OCI-LY7 (cell line): ENCODE data around the gene AOAH. TPM values are rescaled to one million over a fixed set of nuclear protein-coding genes. Genes with fewer than 3 reads are reported as not detected.
"Not testable (repeated sequence)": the region's sequence is repeated elsewhere in the genome, so short reads cannot be mapped to it uniquely, and the experiment has no call there.

Experiments used
- BruUV-seq: library from RNA; stranded (reverse); fragments of 400-500 nt; replicated peaks from 2 replicates; lab custom pipeline; 2021; lab: Mats Ljungman, UMichigan
- CTCF ChIA-PET: fragments of 300-600 bp; sonication (Branson Sonifier 250); formaldehyde crosslinking; loops from one replicate; lab custom pipeline; 2022; ENCODE audit warnings: antibody characterized with exemption; ENCODE audit not compliant: unreplicated experiment; lab: Charles Lee
- POLR2A ChIA-PET: fragments of 300-600 bp; sonication (Branson Sonifier 250); formaldehyde crosslinking; loops from one replicate; lab custom pipeline; 2022; ENCODE audit warnings: antibody characterized with exemption; lab: Charles Lee
- DNase-seq: peaks from one replicate; pipeline ENCODE4 v3.0.0-alpha.2; 2015; ENCODE audit warnings: low spot score
- H2AFZ ChIP-seq: fragments of 200-600 bp; sonication (generic), shearing (Covaris generic); 2 replicates; pipeline ENCODE4 v1.6.1; 2014; ENCODE audit warnings: mild to moderate bottlenecking, antibody characterized with exemption, low read length, moderate library complexity
- H3K27ac ChIP-seq: fragments of 200-600 bp; sonication (generic); 2 replicates; pipeline ENCODE4 v1.5.1; 2014; ENCODE audit warnings: mixed run types, low read depth, mild to moderate bottlenecking, moderate library complexity, low read length, inconsistent platforms; ENCODE audit not compliant: poor library complexity, severe bottlenecking
- H3K36me3 ChIP-seq: fragments of 200-600 bp; sonication (generic); 2 replicates; pipeline ENCODE4 v1.6.1; 2014; ENCODE audit warnings: mild to moderate bottlenecking, antibody characterized with exemption, low read length, moderate library complexity, mixed read lengths; ENCODE audit not compliant: insufficient read depth
- H3K4me1 ChIP-seq: fragments of 200-600 bp; sonication (generic); 2 replicates; pipeline ENCODE4 v1.5.1; 2014; ENCODE audit warnings: mild to moderate bottlenecking, low read length; ENCODE audit not compliant: insufficient read depth, poor library complexity, severe bottlenecking
- H3K4me2 ChIP-seq: fragments of 200-600 bp; sonication (generic); 2 replicates; pipeline ENCODE4 v1.6.1; 2014; ENCODE audit warnings: mild to moderate bottlenecking, low read length
- H3K4me3 ChIP-seq: fragments of 200-600 bp; sonication (generic); 2 replicates; pipeline ENCODE4 v1.5.1; 2014; ENCODE audit warnings: mild to moderate bottlenecking, low read depth, low read length; ENCODE audit not compliant: poor library complexity, severe bottlenecking
- H3K79me2 ChIP-seq: fragments of 200-600 bp; sonication (generic); 2 replicates; pipeline ENCODE4 v1.6.1; 2016; ENCODE audit warnings: low read depth, mild to moderate bottlenecking, low read length, moderate library complexity, mixed read lengths; ENCODE audit not compliant: insufficient read depth
- H3K9me2 ChIP-seq: fragments of 200-600 bp; sonication (generic); 2 replicates; pipeline ENCODE4 v1.6.1; 2016; ENCODE audit warnings: mild to moderate bottlenecking, low read length, mixed read lengths; ENCODE audit not compliant: insufficient read depth
- H3K9me3 ChIP-seq: fragments of 200-600 bp; sonication (generic); 2 replicates; pipeline ENCODE4 v1.6.1; 2014; ENCODE audit warnings: mild to moderate bottlenecking, mixed run types, low read length, mixed read lengths
- H4K20me1 ChIP-seq: fragments of 200-600 bp; sonication (generic); 2 replicates; pipeline ENCODE4 v1.6.1; 2014; ENCODE audit warnings: mild to moderate bottlenecking, antibody characterized with exemption, low read length, moderate library complexity, mixed read lengths; ENCODE audit not compliant: insufficient read depth
- CTCF ChIP-seq: fragments of 200-600 bp; sonication (generic); conservative IDR thresholded peaks from 2 replicates; pipeline ENCODE4 v1.5.1; 2014; ENCODE audit warnings: mild to moderate bottlenecking, antibody characterized with exemption, low read length, moderate library complexity, mixed read lengths
- EZH2phosphoT487 ChIP-seq: fragments of 200-600 bp; sonication (generic); IDR thresholded peaks from 2 replicates; pipeline ENCODE4 v1.6.1; 2018; ENCODE audit warnings: low read depth, borderline replicate concordance, mild to moderate bottlenecking, mixed run types, antibody characterized with exemption, low read length, moderate library complexity, mixed read lengths
- intact Hi-C: fragments of 100-400 bp; cut with micrococcal nuclease; formaldehyde crosslinking; loops from one replicate; pipeline ENCODE4 v1.10.0; 2022; ENCODE audit not compliant: unreplicated experiment
- total RNA-seq, 2 experiments: library from RNA; depleted of rRNA in 1 of 2; stranded (reverse); fragments of >200 nt in 1 of 2; shearing (Covaris generic) in 1 of 2; gene quantifications; 2 replicates each; pipeline ENCODE4 v1.2.3, GENCODE V29; 2014 to 2022

The AOAH gene
- total RNA-seq, 2 experiments from 2014 or later, result 0.13 to 0.61 TPM

GRCh38 chr7:36708767-36709166 lies 15.5 kb downstream of the AOAH start:
- no peaks in the 10 kb centered on the region for H3K9me3 ChIP-seq
- H2AFZ ChIP-seq, result no peak overlapping the region
- no TSS peak for BruUV-seq
- intact Hi-C loops, result no loop called here
- no peak overlapping the region for H3K27ac ChIP-seq
- no peaks in the 10 kb centered on the region for H3K9me2 ChIP-seq
- TF ChIP-seq CTCF, result no peak
- no peak for TF ChIP-seq EZH2phosphoT487
- POLR2A ChIA-PET, result interaction anchor here (0.5 kb wide), 1 partner anchor 9 kb away, joined by 5 read pairs; no protein-coding TSS in a partner anchor
- H4K20me1 ChIP-seq, result no peaks in the 10 kb centered on the region
- CTCF ChIA-PET, result no interaction called here
- H3K4me1 ChIP-seq, result no peaks in the 10 kb centered on the region
- H3K36me3 ChIP-seq, result no peaks in the 10 kb centered on the region
- DNase-seq, result no peak
- no peak overlapping the region for H3K4me2 ChIP-seq
- no peaks in the 10 kb centered on the region for H3K79me2 ChIP-seq
- H3K4me3 ChIP-seq, result no peak overlapping the region

DNA sequence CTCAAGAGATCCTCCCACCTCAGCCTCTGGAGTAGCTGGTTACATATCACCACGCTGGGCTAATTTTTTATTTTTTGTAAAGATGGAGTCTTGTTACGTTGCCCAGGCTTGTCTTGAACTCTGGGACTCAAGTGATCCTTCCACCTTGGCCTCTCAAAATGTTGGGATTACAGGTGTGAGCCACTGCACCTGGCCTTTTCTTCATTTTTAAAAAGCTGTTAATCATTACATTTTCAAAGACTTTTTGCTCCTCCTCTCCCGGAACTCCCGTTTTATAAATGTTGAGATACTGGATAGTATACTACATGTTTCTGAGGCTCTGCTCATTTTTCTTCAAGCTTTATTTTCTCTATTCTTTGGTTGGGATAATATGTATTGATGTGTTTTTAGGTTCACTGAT lies 16.4 kb downstream of the AOAH start:
- H3K36me3 ChIP-seq, result no peaks in the 10 kb centered on the region
- no peaks in the 10 kb centered on the region for H3K9me2 ChIP-seq
- no peak for TF ChIP-seq EZH2phosphoT487
- H3K79me2 ChIP-seq, result no peaks in the 10 kb centered on the region
- H4K20me1 ChIP-seq, result no peaks in the 10 kb centered on the region
- no peak overlapping the region for H3K4me2 ChIP-seq
- no TSS peak for BruUV-seq
- ChIA-PET POLR2A (interaction anchor here (0.5 kb wide), 1 partner anchor 101 kb away, joined by 3 read pairs; no protein-coding TSS in a partner anchor), CTCF (no interaction called here)
- intact Hi-C loops, result no loop called here
- no peak overlapping the region for H2AFZ ChIP-seq
- no peak overlapping the region for H3K4me3 ChIP-seq
- no peaks in the 10 kb centered on the region for H3K9me3 ChIP-seq
- no peak for DNase-seq
- H3K27ac ChIP-seq, result no peak overlapping the region
- H3K4me1 ChIP-seq, result no peaks in the 10 kb centered on the region

DNA sequence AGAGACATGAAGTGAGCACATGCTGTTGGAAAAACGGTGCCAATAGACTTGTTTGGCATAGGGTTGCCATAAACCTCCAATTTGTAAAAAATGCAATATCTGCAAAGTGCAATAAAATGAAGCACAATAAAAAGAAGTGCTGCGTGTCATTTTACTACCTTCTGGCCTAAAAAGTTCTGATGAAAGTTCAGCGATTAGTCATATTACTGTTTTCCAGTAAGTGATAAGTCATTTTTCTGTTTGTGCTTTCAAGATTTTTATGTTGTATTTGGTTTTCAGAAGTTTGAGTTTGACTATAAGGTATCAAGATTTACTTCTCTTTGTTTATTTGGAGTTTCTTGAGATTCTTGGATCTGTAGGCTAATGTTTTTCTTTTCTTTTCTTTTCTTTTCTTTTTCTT lies 16.8 kb downstream of the AOAH start:
- no peak for DNase-seq

DNA sequence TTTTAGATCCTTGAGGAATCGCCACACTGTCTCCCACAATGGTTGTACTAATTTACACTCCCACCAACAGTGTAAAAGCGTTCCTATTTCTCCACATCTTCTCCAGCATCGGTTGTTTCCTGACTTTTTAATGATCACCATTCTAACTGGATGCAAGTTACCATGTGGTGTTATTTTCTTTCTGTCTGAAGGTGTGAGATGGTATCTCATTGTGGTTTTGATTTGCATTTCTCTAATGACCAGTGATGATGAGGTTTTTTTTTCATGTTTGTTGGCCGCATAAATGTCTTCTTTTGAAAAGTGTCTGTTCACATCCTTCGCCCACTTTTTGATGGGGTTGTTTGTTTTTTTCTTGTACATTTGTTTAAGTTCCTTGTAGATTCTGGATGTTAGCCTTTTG lies 20.4 kb downstream of the AOAH start:
- H3K79me2 ChIP-seq, POLR2A ChIA-PET, intact Hi-C loops, H3K27ac ChIP-seq, H3K4me1 ChIP-seq, H3K9me3 ChIP-seq, H2AFZ ChIP-seq, H4K20me1 ChIP-seq, BruUV-seq, H3K4me2 ChIP-seq, H3K9me2 ChIP-seq, CTCF ChIA-PET, H3K36me3 ChIP-seq, DNase-seq, H3K4me3 ChIP-seq: not testable (repeated sequence)

More for the DNA sequence above, 16.8 kb downstream of the AOAH start:
- ChIA-PET POLR2A (interaction anchor here (0.5 to 1.6 kb wide), 2 partner anchors 25 to 101 kb away, joined by 3 to 8 read pairs; no protein-coding TSS in a partner anchor), CTCF (no interaction called here)
- H3K79me2 ChIP-seq, result no peaks in the 10 kb centered on the region
- TF ChIP-seq CTCF, result no peak
- no peak for TF ChIP-seq EZH2phosphoT487
- BruUV-seq, result no TSS peak
- H3K27ac ChIP-seq, result no peak overlapping the region
- no peak overlapping the region for H3K4me2 ChIP-seq
- H3K4me1 ChIP-seq, result no peaks in the 10 kb centered on the region
- no peaks in the 10 kb centered on the region for H3K9me3 ChIP-seq
- H4K20me1 ChIP-seq, result no peaks in the 10 kb centered on the region
- no peaks in the 10 kb centered on the region for H3K36me3 ChIP-seq
- H2AFZ ChIP-seq, result no peak overlapping the region
- no peak overlapping the region for H3K4me3 ChIP-seq
- intact Hi-C loops, result no loop called here
- no peaks in the 10 kb centered on the region for H3K9me2 ChIP-seq
